ENCODE data around the gene MGLL.
A peak's percentile ranks its signal among the peaks of the same experiment; 100 is the strongest.

The MGLL gene

DNA sequence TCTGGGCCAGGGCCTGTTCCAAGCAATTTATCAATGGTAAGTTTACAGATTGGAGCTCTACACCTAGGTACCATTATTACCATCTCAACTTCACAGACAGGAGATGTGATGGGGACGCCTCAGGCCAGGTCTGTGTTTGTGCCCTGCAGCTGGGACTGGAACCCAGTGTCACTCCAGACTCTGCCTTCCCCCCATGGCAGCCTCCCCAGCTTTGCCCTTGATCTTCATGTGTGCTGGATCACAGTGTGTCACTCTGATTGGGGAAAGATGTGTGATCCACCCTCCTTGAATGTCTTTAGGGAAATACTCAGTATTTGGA, 59.6 kb downstream of the MGLL start:
- peaks cover 22% of the 10 kb centered on the region for H3K4me1 Mint-ChIP-seq (ENCODE audit: low read depth)
- no peaks in the 10 kb centered on the region for H3K9me3 Mint-ChIP-seq
- no peak for DNase-seq (ENCODE audit: low spot score)
- no peak overlapping the region for H3K27ac Mint-ChIP-seq
- H3K4me3 Mint-ChIP-seq, result no peak overlapping the region
- peaks cover 2% of the 10 kb centered on the region for H3K27me3 Mint-ChIP-seq (ENCODE audit: low read depth)
- no peaks in the 10 kb centered on the region for H3K36me3 Mint-ChIP-seq (ENCODE audit: low read depth)

DNA sequence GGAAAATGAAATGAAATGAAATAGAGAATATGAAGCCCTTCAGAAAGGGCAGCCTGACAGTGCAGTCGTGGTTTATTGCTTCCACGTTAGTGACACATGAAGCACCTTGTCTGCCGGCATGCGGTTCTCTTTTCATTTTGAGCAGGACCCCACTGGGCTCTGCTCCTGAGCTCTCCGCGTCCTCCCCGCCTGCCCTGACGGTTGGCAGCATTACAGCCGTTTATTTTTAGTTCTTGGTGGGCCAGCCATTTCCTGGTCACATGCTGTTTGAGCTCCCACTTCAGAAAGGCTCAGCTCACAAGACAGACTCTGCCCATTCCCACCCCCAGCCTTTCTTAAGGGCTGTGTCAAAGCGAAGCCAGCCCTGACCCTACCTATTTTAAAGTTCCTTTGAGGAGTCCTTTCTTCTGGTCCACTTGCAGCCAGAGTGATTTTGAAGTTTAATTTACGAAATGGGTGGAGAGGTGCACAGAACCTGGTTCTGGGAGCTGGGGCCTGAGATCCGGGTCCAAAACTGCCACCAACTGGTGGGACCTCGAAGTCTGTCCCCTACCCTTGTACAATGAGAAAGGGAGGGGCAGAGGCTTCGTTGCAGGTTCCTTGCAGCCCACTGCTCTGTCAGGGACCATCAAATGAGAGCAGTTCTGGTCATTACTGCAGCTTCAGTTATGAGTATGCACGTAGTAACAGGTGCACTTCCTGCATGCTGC, 60.1 kb downstream of the MGLL start:
- no peak overlapping the region for H3K4me3 Mint-ChIP-seq
- H3K27me3 Mint-ChIP-seq (ENCODE audit: low read depth), result peaks cover 2% of the 10 kb centered on the region
- no peak for DNase-seq (ENCODE audit: low spot score)
- no peaks in the 10 kb centered on the region for H3K9me3 Mint-ChIP-seq
- no peak overlapping the region for H3K27ac Mint-ChIP-seq
- H3K36me3 Mint-ChIP-seq (ENCODE audit: low read depth), result no peaks in the 10 kb centered on the region
- H3K4me1 Mint-ChIP-seq (ENCODE audit: low read depth), result peaks cover 22% of the 10 kb centered on the region

DNA sequence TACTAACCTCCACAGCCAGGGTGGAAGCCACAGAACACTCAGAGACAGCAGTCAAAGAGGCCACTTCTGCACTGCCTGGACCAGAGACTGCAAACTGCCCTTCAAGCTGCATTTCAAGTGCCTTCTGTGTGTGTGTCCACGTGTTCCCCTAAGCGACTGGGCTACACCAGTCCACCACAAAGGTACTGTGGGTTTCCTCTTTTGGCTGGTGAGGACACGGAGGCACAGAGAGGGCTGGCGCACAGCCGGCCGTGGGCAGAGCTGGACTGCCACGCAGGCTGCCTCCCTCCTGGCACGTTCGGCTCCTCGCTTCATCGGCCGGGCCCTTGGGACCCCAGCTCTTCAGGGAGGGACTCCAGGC, 60.9 kb downstream of the MGLL start:
- no peaks in the 10 kb centered on the region for H3K9me3 Mint-ChIP-seq
- H3K4me3 Mint-ChIP-seq, result no peak overlapping the region
- no peak for DNase-seq (ENCODE audit: low spot score)
- H3K27ac Mint-ChIP-seq, result no peak overlapping the region
- H3K36me3 Mint-ChIP-seq (ENCODE audit: low read depth), result no peaks in the 10 kb centered on the region
- H3K4me1 Mint-ChIP-seq (ENCODE audit: low read depth), result peaks cover 22% of the 10 kb centered on the region
- peaks cover 2% of the 10 kb centered on the region for H3K27me3 Mint-ChIP-seq (ENCODE audit: low read depth)

GRCh38 chr3:127760791-127761440, 61.4 kb downstream of the MGLL start:
- H3K27me3 Mint-ChIP-seq (ENCODE audit: low read depth), result peaks cover 2% of the 10 kb centered on the region
- H3K4me3 Mint-ChIP-seq, result no peak overlapping the region
- no peak overlapping the region for H3K27ac Mint-ChIP-seq
- H3K36me3 Mint-ChIP-seq (ENCODE audit: low read depth), result no peaks in the 10 kb centered on the region
- H3K4me1 Mint-ChIP-seq (ENCODE audit: low read depth), result peaks cover 22% of the 10 kb centered on the region
- DNase-seq (ENCODE audit: low spot score), result no peak
- no peaks in the 10 kb centered on the region for H3K9me3 Mint-ChIP-seq

GRCh38 chr3:127760361-127760760, 62.0 kb downstream of the MGLL start:
- H3K27me3 Mint-ChIP-seq (ENCODE audit: low read depth), result peaks cover 2% of the 10 kb centered on the region
- H3K4me3 Mint-ChIP-seq, result no peak overlapping the region

DNA sequence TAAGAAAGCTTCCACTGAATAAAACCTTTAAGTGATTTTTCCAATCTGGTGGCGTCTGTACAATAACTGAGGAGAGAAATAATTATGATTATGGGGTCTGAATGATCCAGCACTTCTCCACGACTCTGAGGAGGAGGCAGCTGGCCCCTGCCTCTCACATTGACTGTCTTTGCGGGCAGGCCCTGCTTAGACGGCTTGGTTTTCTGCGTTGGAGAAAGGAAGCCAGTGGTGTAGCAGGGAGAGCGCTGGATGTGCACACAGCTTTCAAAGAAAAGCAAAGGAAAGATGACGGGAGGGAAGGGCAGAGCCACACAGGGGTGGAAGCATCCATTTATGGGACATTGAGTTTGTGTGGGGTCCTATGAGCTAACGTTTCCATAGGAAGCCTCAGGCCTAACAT, 62.5 kb downstream of the MGLL start:
- no peak overlapping the region for H3K27ac Mint-ChIP-seq
- peaks cover 2% of the 10 kb centered on the region for H3K27me3 Mint-ChIP-seq (ENCODE audit: low read depth)
- no peaks in the 10 kb centered on the region for H3K9me3 Mint-ChIP-seq
- no peak overlapping the region for H3K4me3 Mint-ChIP-seq
- no peaks in the 10 kb centered on the region for H3K36me3 Mint-ChIP-seq (ENCODE audit: low read depth)
- peaks cover 24% of the 10 kb centered on the region for H3K4me1 Mint-ChIP-seq (ENCODE audit: low read depth)
- no peak for DNase-seq (ENCODE audit: low spot score)

More at GRCh38 chr3:127760361-127760760, 62.0 kb downstream of the MGLL start:
- peaks cover 24% of the 10 kb centered on the region for H3K4me1 Mint-ChIP-seq (ENCODE audit: low read depth)
- no peaks in the 10 kb centered on the region for H3K36me3 Mint-ChIP-seq (ENCODE audit: low read depth)
- H3K9me3 Mint-ChIP-seq, result no peaks in the 10 kb centered on the region
- H3K27ac Mint-ChIP-seq, result no peak overlapping the region
- no peak for DNase-seq (ENCODE audit: low spot score)

DNA sequence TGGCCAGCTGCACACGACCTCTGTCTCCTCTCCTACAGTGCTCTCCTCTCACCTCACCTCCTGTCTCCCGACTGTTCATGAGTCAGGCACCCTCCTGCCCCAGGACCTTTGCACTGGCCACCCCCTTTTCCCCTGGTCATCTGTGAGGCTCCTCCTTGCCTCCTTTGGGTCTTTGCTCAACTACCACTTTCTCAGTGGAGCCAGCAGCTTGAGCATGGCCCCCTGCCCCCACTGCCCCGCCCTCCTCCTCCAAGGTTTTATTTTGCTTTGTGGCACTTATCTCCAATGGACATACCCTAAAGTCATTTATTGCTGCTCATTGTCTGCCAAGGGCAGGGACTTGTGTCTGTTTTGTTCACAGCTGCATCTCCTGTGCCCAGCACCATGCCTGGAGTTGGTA, 64.3 kb downstream of the MGLL start:
- Mint-ChIP-seq H3K36me3 (ENCODE audit: low read depth) (no peaks in the 10 kb centered on the region), H3K9me3 (no peaks in the 10 kb centered on the region), H3K27ac (no peak overlapping the region), H3K4me1 (ENCODE audit: low read depth) (peaks cover 20% of the 10 kb centered on the region), H3K4me3 (no peak overlapping the region), H3K27me3 (ENCODE audit: low read depth) (peaks cover 2% of the 10 kb centered on the region)
- no peak for DNase-seq (ENCODE audit: low spot score)

DNA sequence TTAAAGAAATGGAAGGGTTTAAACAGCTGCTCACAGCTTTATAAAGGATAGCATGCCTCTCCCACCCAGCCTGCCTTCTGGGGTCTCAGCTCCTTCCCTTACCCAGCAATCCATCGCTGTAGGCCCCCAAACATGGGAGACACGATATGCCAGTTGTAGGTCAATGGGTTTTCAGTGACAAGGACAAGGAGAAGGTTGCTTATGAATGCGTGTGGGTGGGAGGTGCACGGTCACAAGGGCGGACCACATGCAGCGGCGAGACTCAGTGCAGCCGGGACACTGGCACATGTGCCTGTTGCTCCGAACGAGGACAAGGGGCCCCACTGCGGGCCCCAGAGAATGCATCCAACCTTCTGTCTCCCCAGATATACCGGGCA, 67.0 kb downstream of the MGLL start:
- Mint-ChIP-seq H3K9me3 (no peaks in the 10 kb centered on the region), H3K4me3 (no peak overlapping the region), H3K36me3 (ENCODE audit: low read depth) (no peaks in the 10 kb centered on the region), H3K4me1 (ENCODE audit: low read depth) (peaks cover 18% of the 10 kb centered on the region), H3K27me3 (ENCODE audit: low read depth) (no peaks in the 10 kb centered on the region), H3K27ac (no peak overlapping the region)
- DNase-seq (ENCODE audit: low spot score), result no peak

DNA sequence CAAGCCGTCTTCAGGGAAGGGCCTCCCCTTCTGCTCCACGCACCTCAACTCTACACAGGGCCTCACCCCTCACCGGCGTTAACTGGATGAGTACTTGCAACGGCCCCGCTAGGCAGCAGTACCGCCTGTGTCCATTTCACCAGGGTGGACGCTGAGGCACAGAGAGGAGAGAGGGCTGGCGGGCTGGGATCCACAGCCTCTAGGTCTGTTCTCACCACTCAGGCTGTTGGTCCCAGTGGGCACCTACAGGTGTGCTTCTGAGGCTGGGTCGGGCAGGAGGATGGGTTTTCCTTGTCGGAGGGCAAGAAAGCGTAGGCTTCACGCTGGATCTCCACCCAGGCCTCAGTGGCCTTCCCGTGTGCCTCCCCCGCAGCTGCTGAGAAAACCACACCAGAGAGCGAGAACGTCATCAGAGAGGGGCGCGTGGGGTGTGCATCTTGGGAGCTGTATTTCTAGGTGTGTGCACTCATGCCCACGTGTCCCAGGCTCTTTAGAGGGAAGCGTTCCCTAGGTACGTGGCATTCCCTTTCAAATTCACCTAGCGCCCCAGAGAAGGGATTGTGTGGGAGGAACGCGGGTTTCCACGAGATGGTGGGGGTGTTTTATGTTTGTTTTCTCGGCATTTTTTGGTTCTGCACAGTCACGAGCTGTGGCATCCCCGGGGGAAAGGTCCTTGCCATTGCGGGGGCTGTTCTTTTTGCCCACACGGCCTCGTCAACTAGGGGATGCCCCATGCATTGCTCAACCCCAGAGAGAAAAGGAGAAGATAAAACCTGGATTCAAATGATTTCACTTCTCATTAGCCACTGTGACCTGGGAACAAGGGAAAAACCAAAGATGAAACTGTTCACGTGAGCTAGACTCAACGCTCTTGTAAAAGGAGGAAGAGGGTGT, 67.7 kb downstream of the MGLL start:
- H3K9me3 Mint-ChIP-seq, result no peaks in the 10 kb centered on the region
- no peaks in the 10 kb centered on the region for H3K36me3 Mint-ChIP-seq (ENCODE audit: low read depth)
- no peak overlapping the region for H3K27ac Mint-ChIP-seq
- H3K27me3 Mint-ChIP-seq (ENCODE audit: low read depth), result no peaks in the 10 kb centered on the region
- no peak overlapping the region for H3K4me3 Mint-ChIP-seq
- peaks cover 22% of the 10 kb centered on the region for H3K4me1 Mint-ChIP-seq (ENCODE audit: low read depth)
- peak; percentile 65 for DNase-seq (ENCODE audit: low spot score)

GRCh38 chr3:127753898-127754410, 68.4 kb downstream of the MGLL start:
- H3K4me1 Mint-ChIP-seq (ENCODE audit: low read depth), result peaks cover 23% of the 10 kb centered on the region
- H3K4me3 Mint-ChIP-seq, result no peak overlapping the region
- no peak overlapping the region for H3K27ac Mint-ChIP-seq
- no peaks in the 10 kb centered on the region for H3K36me3 Mint-ChIP-seq (ENCODE audit: low read depth)
- no peaks in the 10 kb centered on the region for H3K9me3 Mint-ChIP-seq
- no peaks in the 10 kb centered on the region for H3K27me3 Mint-ChIP-seq (ENCODE audit: low read depth)
- DNase-seq (ENCODE audit: low spot score), result peak; percentile 23

DNA sequence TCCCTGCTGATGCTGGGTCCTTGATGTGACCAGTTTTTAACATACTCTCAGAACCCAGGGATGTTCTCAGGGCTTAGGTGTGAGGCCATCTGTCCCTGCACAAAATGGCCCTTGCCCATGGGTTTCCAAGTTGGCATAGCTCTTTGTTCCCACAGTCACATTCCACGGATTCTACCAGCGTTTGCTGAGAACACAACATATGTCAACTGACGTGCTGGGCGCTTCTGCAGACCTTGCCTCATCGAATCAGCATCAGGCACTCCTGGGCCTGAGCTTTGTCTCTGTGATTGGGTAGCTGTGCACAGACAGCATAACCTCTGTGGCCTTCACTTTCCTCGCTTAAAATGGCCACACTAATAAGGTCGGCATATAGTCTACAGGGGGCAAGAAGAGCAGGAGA, 69.0 kb downstream of the MGLL start:
- no peak for DNase-seq (ENCODE audit: low spot score)
- Mint-ChIP-seq H3K36me3 (ENCODE audit: low read depth) (no peaks in the 10 kb centered on the region), H3K4me1 (ENCODE audit: low read depth) (peaks cover 23% of the 10 kb centered on the region), H3K4me3 (no peak overlapping the region), H3K27me3 (ENCODE audit: low read depth) (no peaks in the 10 kb centered on the region), H3K27ac (no peak overlapping the region), H3K9me3 (no peaks in the 10 kb centered on the region)

GRCh38 chr3:127751782-127752181, 70.5 kb downstream of the MGLL start:
- Mint-ChIP-seq H3K36me3 (ENCODE audit: low read depth) (no peaks in the 10 kb centered on the region), H3K4me1 (ENCODE audit: low read depth) (peaks cover 23% of the 10 kb centered on the region)

DNA sequence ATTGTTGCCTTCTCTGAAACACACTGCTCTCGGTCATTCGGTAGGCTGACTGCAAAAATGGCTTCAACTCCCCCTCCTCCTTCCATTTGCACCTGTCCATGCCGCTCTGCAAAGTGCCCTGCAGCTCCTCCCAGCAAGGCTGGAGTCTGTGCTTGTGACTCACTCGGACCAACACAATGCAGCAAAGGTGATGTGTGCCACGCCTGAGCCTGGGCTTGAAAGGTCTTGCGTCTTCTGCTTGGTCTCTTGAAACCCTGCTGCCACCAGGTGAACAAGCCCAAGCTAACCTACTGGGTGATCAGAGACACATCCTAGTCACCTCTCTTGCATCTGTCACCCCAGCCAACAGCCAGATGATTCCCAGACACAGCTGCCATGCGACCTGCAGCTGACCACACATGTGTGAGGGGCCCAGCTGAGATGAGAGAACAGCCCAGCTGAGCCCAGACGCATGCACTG, 71.1 kb downstream of the MGLL start:
- peaks cover 23% of the 10 kb centered on the region for H3K4me1 Mint-ChIP-seq (ENCODE audit: low read depth)
- no peak overlapping the region for H3K27ac Mint-ChIP-seq

More at GRCh38 chr3:127751782-127752181, 70.5 kb downstream of the MGLL start:
- H3K27ac Mint-ChIP-seq, result no peak overlapping the region
- H3K4me3 Mint-ChIP-seq, result no peak overlapping the region
- H3K27me3 Mint-ChIP-seq (ENCODE audit: low read depth), result no peaks in the 10 kb centered on the region
- no peaks in the 10 kb centered on the region for H3K9me3 Mint-ChIP-seq
- DNase-seq (ENCODE audit: low spot score), result no peak

More for the DNA sequence above, 71.1 kb downstream of the MGLL start:
- no peak for DNase-seq (ENCODE audit: low spot score)
- no peaks in the 10 kb centered on the region for H3K27me3 Mint-ChIP-seq (ENCODE audit: low read depth)
- H3K36me3 Mint-ChIP-seq (ENCODE audit: low read depth), result no peaks in the 10 kb centered on the region
- H3K4me3 Mint-ChIP-seq, result no peak overlapping the region
- no peaks in the 10 kb centered on the region for H3K9me3 Mint-ChIP-seq

All from T-helper 2 cell treated with Interferon-gamma antibody and Interleukin-4, amounts not matched to agents 5 μg/mL and 100 μg/mL, for 36 hours (primary cell).